T-helper 9 cell (primary cell): Measurements from ENCODE around the gene MRPL58.
"Not testable (repeated sequence)": the region's sequence is repeated elsewhere in the genome, so short reads cannot be mapped to it uniquely, and the experiment has no call there.

Source experiments
- DNase-seq: peaks from one replicate; pipeline ENCODE4 v3.0.0-alpha.2; 2020

The MRPL58 gene

DNA sequence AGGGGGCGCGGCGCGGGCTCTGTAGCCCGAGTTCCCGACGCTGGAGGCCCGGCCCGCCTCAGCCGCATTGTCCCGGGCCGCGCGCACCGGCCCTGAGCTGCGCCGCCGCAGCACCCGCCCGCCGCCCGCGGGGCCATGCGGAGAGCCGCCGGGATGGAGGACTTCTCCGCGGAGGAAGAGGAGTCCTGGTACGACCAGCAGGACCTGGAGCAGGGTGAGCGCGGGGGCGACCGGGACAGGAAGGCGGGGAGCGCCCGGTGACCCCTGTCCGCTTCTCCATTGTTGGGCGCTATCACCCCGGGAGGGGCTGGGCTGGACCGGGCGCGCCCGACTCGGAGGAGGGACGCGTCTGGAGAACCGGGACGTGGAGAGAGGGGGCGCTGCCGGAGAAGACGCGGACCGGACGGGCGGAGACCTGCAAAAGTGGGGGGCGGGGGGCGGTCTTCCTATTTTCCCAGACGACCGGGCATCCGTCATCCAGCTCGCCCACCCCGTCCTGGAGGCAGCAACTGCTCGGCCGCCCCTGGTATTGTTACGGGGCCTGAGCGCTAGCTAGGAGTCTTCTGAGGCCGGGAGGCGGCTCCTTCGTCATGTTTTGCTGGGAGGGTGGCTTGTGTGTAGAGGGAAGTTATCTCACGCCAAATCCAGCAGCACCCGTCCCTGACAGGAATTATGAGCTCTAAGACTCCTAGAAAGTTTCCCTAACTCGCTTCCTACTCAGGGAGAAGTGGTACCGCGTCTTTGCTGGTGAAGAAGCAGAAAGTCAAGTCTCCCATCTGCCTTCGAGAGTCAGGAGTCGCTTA lies 24.4 kb upstream of the MRPL58 start:
- peak; percentile 16 for DNase-seq

DNA sequence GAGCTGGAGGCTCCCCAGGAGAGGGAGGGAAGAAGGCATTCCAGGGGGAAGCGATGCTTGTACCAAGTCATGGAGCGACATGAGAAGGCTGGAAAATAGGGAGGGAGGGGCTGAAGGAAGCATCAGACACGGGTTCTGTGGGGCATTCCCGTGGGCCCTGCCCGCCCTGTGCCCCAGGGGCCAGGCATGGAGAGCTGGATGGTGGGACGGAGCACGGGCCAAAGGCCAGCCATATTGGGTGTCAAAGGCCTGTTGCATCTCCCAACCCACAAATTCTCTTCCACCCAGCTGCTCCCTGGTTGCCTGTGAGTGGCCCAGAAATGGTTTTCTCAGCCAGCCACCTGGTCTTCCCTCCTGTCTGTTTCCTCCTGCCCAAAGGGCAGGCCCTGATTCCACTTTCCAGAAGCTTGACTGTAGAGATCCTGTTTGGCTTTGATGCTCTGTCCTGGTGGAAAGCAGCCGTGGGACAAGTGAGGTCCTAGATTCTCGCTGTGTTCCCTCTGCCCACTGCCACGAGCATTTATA lies 21.8 kb upstream of the MRPL58 start:
- DNase-seq, result no peak

DNA sequence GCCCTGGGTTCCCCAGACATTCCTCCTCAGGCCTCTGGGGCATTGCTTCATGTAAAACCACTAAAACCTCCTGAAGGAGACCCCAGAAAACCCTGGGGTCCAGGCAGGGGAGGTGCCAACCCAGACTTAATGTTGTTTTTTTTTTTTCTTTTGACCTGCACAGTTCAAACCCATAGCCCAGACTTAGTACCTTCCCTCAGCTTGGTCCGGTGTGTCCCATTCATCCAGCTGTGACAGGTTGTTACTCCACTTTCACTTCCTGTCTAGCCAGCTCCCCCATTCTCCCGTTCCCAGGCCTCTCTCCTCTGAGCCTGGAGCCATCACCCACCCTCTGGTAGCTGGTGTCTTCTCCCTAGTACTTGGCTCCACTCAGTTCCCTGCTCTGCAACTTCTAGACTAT lies 20.2 kb upstream of the MRPL58 start:
- no peak for DNase-seq

DNA sequence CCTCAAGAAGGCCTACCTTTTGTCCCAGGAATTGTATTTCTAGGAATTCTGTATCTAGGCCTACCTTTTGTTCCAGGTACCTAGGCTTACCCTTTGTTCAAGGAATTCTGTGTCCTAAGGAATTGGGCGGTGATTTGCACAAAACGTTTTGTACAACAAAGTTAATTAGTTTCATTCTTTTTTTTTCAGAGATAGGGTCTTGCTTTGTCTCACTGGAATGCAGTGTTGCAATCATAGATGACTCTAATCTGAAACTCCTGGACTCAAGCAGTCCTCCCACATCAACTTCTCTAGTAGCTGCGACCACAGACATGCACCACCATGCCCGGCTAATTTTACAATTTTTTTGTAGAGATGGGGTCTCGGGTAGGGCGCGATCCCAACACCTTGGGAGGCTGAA lies 18.0 kb upstream of the MRPL58 start:
- DNase-seq, result no peak

DNA sequence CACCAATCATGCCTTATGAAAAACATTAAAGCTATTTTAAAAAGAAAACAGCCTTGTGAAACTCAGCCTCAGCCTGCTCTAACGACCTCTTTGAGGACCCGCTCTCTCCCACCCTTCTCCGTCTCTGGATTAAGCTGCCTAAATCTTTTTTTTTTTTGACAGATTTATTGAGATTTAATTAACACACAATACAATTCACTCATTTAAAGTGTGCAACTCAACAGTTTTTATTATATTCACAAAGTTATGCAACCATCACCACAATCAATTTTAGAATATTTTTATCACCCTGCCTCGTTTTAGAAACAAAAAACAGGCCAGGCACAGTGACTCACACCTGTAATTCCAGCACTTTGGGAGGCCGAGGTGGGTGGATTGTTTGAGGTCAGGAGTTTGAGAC lies 16.6 kb upstream of the MRPL58 start:
- DNase-seq, result no peak

DNA sequence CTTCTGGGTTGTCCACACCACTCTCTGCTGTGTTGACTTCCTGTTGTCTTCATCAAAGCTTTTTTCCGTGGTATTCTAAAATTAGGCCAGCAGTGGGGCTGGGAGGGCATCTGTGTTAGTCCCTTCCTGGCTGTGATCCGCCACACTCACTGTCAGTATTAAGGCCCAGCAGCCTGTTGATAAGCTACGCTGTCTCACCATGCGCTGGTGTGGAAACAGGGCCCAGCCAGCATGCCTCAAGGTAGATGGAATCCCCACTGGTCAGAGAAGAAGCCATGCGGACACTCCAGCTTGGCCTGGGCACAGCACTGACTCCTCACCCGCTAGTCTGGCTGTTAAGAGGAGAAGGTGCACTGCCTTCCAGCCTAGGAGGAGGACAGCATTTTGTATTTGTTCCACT lies 13.7 kb upstream of the MRPL58 start:
- no peak for DNase-seq

DNA sequence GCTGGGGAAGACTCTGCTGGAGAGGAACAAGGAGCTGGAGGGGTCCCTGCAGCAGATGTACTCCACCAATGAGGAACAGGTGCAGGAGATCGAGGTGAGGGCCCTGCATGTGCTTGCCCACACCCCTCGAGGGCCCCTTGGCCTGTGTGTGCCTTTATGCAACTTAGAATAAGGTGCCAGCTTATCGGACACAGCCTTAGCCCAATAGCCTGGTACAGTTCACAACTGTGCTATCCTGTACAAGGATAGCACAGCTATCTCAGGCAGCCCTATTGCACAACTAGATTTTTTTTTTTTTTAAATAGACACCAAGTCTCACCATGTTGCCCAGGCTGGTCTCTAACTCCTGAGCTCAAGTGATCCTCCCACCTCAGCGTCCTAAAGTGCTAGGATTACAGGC lies 12.9 kb upstream of the MRPL58 start:
- no peak for DNase-seq

DNA sequence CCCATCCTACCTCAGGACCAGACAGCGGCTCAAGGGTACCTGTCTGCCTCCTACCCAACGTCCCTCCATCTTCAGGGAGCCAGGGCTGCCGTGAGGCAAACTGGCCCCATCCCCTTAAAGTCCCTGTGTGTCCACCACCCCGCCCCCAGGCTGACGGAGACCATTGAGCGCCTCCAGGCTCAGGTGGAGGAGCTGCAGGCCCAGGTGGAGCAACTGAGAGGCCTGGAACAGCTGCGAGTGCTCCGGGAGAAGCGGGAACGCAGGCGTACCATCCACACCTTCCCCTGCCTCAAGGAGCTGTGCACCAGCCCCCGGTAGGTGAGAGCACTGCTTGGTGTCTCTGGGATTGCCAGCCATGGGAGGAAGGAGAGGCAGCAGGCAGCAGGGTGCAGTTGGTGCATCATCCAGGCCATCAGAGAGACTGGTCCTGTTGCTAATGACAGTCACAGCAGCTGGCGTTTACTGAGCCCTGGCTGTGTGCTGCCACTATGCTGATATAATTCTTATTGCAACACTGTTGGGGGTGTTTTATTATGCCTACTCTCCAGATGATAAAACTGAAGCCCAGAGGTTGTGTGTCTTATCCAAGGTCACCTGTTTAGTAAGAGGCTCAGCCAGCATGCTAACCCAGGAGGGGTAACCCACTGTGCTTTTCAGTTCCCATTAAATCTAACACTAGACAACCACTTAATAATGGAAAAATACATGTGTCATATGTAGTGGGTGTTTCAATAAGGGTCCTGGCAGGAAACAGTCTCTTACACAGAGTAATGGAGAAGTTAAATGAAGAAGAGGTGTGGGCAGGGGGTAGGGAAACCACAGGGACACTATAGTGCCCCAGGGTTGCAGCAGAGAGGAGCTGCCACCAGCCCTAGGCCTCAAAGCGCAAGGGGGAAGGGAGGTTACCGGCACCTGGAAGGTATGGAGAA lies 10.3 kb upstream of the MRPL58 start:
- no peak for DNase-seq

DNA sequence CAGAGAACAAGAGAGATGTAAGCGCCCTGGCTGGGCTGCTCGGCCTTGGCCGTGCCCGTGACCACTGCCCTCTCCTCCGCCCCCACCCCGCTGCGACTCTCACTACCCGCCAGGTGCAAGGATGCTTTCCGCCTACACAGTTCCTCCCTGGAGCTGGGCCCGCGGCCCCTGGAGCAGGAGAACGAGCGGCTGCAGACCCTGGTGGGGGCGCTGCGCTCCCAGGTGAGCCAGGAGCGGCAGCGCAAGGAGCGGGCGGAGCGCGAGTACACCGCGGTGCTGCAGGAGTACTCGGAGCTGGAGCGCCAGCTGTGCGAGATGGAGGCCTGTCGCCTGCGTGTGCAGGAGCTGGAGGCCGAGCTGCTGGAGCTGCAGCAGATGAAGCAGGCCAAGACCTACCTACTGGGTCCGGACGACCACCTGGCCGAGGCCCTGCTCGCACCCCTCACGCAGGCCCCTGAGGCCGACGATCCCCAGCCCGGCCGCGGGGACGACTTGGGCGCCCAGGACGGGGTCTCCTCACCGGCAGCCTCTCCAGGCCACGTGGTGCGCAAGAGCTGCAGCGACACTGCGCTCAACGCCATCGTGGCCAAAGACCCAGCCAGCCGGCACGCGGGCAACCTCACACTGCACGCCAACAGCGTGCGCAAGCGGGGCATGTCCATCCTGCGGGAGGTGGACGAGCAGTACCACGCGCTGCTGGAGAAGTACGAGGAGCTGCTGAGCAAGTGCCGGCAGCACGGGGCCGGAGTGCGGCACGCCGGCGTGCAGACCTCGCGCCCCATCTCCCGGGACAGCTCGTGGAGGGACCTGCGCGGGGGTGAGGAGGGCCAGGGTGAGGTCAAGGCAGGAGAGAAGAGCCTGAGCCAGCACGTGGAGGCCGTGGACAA lies 9.2 kb upstream of the MRPL58 start:
- no peak for DNase-seq

DNA sequence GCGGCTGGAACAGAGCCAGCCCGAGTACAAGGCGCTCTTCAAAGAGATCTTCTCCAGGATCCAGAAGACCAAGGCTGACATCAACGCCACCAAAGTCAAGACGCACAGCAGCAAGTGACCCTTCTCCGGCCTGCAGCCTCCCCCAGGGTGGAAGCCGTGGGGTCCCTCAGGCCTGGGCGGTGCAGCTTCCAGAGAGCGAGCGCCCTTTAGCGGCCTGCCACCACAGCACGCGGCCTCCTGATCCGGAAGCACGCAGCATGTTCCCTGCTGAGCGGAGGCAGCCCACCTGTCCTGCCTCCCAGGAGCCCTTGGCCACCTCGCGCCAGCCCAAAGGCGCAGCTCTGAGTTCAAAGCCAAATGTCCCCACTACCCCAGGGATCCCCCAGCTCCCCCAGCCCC lies 8.5 kb upstream of the MRPL58 start:
- no peak for DNase-seq

DNA sequence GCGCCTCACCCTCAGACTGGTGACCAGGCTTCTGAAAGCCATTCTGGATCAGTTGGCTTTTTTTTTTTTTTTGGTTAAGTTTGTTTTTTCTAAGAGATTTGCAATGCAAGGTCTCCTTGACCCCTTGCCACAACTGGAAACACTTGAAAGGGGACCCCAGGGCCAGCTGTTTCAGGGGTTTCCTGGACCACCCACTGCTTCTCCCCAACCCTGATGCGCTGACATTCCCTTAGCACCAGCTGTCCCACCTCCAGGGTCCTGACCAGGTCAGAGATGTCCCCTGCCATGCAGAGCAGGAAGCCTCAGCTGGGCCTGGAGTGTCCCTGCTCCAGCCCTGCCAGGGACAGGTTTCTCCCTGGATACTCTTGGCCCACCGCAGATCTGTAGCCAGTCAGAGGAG lies 8.1 kb upstream of the MRPL58 start:
- DNase-seq, result no peak

DNA sequence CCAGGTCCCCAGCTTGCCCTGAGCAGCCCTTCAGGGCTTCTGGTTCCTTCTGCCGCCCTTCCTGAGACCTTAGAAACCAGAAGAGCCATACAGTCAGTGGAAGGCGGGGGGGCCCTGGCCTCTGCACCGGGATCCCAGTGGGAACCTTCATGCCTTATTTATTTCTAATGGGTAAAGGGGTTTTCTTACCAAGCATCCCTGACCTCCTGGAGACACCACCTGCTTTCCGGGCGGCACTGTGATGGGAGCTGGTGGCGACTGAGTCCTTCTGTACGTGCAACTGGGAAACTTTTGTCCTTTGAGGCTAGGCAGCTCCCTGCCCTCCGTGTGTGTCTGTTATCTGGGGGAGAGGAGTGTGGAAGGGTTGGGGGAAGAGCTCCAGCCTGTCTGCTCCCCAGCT lies 7.2 kb upstream of the MRPL58 start:
- no peak for DNase-seq

DNA sequence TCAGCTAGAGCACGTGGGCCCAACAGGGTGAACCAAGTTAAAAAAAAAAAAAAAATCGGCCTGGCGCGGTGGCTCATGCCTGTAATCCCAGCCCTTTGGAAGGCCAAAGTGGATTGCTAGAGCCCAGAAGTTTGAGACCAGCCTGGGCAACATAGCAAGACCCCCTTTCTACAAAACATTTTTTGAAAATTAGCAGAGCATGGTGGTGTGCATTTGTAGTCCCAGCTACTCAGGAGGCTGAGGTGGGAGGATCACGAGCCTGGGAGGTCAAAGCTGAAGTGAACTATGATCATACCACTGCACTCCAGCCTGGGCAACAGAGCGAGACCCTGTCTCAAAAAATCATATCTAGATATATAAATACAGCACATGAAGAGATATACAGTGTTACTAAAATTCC lies 6.4 kb upstream of the MRPL58 start:
- DNase-seq, result not testable (repeated sequence)

DNA sequence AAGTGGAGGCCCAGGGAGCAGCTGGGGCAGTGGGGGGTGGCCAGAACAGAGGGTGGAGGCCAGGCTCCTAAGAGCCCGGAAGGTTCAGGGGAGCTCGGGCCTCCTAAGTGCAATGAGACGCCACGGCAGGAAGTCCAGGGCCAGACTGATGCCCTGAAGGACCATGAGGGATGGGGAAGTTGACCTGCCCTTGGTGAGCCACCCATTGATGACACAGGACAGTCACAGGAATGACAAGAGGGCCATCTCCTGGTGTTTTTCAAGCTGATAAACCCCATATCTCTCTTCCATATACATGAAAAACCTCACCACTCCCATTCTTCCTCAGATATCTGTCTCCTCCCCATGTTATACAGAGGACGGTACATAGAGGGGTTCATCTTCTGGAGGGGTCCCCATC lies 5.8 kb upstream of the MRPL58 start:
- no peak for DNase-seq

DNA sequence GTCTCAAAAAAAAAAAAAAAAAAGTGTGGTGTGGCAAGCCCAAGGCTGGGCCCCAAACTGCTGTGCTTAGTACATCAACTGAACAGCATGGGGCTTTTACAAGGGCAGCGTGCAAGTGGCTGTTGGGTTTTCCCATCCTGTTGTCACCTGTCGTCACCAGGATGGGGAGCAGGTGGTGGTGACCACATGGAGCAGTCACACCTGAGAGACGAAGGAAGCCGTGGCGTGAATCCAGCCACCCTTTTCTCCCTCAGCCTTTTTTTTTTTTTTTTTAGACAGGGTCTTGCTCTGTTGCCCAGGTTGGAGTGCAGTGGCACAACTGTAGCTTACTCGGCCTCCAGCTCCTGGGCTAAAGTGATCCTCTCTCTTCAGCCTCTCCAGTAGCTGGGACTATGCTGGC lies 4.1 kb upstream of the MRPL58 start:
- DNase-seq, result no peak

DNA sequence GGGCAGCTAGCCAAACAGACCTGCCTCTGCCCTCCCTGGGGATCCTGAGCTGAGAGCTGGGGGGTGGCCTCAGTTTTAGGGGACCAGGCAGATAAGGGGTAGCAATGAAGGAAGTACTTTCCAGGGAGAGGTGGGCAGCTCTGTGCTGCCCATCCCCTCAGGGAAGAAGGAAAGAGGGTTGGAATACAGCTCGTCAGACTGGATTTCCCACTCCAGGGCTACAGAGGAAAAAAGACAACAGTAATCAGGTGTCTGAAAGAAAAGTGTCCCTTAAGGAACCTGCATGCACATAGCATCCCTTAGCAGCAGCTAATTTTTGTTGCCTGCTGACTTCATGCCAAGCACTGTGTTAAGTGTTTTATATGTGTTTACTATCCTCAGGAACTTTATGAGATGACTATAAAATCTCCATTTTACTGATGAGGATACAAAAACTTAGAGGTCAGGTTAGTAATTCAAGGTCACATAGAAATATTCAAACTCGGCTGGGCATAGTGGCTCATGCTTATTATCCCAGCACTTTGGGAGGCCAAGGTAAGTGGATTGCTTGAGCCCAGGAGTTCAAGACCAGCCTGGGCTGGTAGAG lies 3.2 kb upstream of the MRPL58 start:
- DNase-seq, result no peak

DNA sequence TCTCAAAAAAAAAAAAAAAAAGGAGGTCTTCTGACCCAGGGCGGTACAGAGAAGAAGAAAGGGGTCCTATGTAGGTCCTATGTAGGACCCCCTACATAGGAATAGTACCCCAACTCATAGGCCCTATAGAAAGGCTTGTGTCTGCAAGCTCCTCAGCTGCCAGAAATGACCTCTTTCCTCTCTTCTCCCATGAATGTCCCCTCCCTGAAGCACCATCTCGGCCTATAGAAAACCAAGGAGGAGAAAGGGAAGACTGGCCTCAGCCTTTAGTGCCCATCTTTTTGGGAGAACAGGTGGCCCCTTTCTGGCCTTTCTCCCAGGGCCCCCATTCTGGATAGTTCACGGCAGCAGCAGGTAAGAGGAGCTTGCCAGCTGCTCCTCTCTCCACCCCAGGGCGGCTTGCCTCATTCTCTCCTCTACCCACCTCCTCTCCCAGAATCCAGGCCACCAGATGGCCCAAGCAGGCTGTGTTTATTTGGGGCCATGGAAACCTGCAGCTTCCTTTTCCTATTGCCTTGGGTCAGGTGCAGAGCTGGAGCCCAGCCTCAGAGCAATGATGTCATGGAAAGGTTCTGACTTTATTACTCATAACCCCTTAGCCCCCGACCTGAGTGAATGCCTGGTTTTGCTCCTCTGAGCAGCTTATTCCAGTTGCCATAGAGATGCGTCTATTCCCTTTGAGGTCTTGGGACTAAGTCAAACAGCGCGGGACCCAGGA lies 1.6 kb upstream of the MRPL58 start:
- DNase-seq, result no peak

DNA sequence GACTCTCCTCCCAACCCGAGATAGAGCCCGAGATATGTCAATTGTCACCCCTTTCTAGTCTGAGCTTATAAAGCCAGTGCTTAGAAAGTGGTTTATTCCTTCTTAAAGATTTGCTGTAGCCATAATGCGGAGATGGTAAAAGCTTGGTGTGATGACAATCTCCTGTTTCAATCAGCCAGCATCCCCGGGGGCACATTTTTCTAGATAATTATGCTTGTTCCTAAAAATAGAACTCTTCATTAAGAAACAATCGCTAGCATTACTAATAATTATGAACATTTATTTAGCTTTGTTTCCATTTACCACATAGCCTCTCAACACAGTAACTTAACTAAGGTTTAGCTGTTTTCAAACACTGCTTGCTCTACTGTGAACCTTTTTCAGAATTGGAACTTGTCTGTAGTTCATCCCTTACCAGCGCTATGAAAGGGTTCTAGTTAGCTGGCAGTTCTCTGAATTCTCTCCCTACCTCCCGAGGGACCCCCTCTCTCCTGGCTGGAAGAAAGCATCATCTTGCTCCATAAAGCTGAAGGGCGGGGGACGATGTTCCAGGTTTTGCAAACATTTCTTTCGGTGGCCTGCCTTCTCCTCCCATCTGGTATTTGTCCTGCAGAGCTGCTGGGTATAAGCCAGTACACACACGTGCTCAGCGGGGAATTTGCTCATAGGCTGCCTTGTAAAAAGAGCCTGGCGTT lies 922 bp upstream of the MRPL58 start:
- DNase-seq, result no peak

DNA sequence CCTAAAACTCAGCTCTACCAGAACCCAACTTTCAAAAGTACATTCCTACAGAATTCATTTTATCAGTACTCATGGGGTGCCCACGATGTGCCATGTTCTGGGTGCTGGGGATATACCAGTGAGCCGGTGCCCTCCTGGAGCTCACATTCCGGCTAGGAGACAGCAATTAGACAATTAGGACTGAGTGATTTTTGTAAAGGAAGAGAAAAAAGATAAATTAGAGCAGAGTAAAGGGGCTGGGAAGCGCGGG lies 449 bp upstream of the MRPL58 start:
- DNase-seq, result no peak

DNA sequence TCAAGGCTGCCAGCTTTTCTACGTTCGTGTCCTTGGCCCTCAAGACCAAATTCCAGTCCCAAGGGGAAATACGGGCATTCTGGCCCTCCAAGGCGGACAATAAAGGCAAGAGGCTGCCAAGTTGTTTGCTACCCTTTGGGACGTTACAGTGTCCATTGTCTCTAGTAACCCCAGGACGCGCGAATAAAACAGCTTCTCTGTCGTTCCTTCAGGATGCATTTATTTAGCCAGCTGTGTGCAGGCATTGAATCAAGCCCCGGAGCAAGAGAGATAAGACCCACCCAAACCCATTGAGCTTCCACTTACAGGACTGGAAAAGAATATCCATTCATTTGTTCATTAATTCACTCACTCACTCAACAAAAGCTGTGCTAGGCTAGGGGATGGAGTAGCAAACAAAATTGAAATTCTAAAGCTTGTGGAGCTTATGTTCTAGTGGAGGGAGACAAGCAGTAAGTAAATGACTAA lies 656 bp downstream of the MRPL58 start:
- no peak for DNase-seq

DNA sequence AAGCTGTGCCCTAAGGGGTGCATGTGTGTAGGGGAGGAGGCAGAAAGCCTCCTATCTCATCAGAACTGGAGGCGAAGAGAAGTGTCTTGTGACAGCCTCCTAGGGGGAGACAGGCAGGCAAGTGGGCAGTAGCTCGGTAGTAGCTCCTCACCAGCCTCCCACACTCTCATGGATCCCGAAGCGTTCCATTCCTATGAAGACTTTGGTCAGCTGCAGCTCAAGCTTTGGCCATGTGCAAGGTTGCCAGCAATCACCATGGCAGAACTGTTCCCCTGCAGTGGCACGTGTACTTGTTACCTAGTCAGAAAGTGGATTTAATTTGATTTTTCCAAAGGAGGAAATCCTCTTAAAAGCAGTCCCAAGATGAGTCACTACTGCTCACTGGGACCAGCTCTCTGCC lies 6.7 kb downstream of the MRPL58 start:
- no peak for DNase-seq
